ENCODE data around the gene SEPTIN10. TPM values are rescaled to one million over a fixed set of nuclear protein-coding genes. Genes with fewer than 3 reads are reported as not detected.
"Not testable (repeated sequence)": the region's sequence is repeated elsewhere in the genome, so short reads cannot be mapped to it uniquely, and the experiment has no call there.

Gene SEPTIN10
- total RNA-seq, 1 experiment from 2014 or later: 92.5 TPM

- no peaks in the 10 kb centered on the region; a peak in 1 of 7 replicates for H3K36me3 Mint-ChIP-seq (ENCODE audit: insufficient read depth in 1 of 3, low read depth in 3 of 3)
- no peak overlapping the region; a peak in 1 of 7 replicates for H3K27ac Mint-ChIP-seq
- no peaks in the 10 kb centered on the region for H3K79me2 ChIP-seq (ENCODE audit: insufficient read depth, low read length)
Measured at GRCh38 chr2:109629867-109630266, 16.1 kb upstream of the SEPTIN10 start.

DNA sequence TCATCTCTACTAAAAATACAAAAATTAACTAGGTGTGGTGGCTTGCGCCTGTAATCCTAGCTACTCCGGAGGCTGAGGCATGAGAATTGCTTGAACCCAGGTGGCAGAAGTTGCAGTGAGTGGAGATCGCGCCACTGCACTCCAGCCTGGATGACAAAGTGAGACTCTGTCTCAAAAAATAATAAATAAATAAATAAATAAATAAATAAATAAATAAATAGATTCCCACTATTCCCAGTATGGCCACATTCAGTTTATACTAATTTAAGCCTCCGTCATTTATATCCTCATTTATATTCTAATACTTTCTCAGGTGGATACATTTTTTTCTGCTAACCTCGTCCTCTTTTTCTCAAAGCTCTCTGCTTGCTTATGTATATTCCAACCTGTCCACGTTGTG is 14.6 kb upstream of the SEPTIN10 start:
- H3K4me1 Mint-ChIP-seq; H3K27me3 ChIP-seq (ENCODE audit: insufficient read depth, low read length); H3K4me3 Mint-ChIP-seq: not testable (repeated sequence)

More at GRCh38 chr2:109629867-109630266, 16.1 kb upstream of the SEPTIN10 start:
- H3K14ac ChIP-seq (ENCODE audit: insufficient read depth, low read length): no peak overlapping the region
- H2BK12ac ChIP-seq (ENCODE audit: insufficient read length, low read depth, low read length): no peak overlapping the region
- H3T11ph ChIP-seq (ENCODE audit: low read length): no peak overlapping the region
- H2AFZ ChIP-seq (ENCODE audit: low read length): no peak overlapping the region
- no peak overlapping the region for H3K4me2 ChIP-seq (ENCODE audit: insufficient read depth, insufficient read length, low read length)
- no peak overlapping the region for H2AK5ac ChIP-seq (ENCODE audit: insufficient read length, low read length)
- H2BK120ac ChIP-seq (ENCODE audit: low read depth, low read length, poor library complexity, severe bottlenecking): no peak overlapping the region
- no peaks in the 10 kb centered on the region for H3K23me2 ChIP-seq (ENCODE audit: insufficient read length, low read depth, low read length, poor library complexity, severe bottlenecking)
- no peak overlapping the region for H3K27ac ChIP-seq (ENCODE audit: insufficient read length, low read depth, low read length)
- H3K27me3 Mint-ChIP-seq (ENCODE audit: low read depth): peaks cover 2% of the 10 kb centered on the region; the same call in 1 of the 2 replicates
- H3K27me3 ChIP-seq (ENCODE audit: insufficient read depth, low read length): no peaks in the 10 kb centered on the region
- H3K4me1 Mint-ChIP-seq: no peaks in the 10 kb centered on the region
- H4K8ac ChIP-seq (replicated peaks; ENCODE audit: insufficient read length, low read depth, low read length): no peak overlapping the region
- H3K9me3 ChIP-seq (ENCODE audit: control insufficient read depth, low read depth, low read length): no peaks in the 10 kb centered on the region
- H3K56ac ChIP-seq (ENCODE audit: insufficient read length, low read depth, low read length): no peak overlapping the region
- H3K9ac ChIP-seq (ENCODE audit: extremely low read depth, insufficient read length, low read length): no peak overlapping the region
- no peak overlapping the region for H2BK15ac ChIP-seq (ENCODE audit: low read depth, low read length)
- no peak overlapping the region for H4K5ac ChIP-seq (ENCODE audit: insufficient read length, low read depth, low read length)
- TF ChIP-seq, protein P1, sequence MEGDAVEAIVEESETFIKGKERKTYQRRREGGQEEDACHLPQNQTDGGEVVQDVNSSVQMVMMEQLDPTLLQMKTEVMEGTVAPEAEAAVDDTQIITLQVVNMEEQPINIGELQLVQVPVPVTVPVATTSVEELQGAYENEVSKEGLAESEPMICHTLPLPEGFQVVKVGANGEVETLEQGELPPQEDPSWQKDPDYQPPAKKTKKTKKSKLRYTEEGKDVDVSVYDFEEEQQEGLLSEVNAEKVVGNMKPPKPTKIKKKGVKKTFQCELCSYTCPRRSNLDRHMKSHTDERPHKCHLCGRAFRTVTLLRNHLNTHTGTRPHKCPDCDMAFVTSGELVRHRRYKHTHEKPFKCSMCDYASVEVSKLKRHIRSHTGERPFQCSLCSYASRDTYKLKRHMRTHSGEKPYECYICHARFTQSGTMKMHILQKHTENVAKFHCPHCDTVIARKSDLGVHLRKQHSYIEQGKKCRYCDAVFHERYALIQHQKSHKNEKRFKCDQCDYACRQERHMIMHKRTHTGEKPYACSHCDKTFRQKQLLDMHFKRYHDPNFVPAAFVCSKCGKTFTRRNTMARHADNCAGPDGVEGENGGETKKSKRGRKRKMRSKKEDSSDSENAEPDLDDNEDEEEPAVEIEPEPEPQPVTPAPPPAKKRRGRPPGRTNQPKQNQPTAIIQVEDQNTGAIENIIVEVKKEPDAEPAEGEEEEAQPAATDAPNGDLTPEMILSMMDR (conservative IDR thresholded peaks at IDR 0.05): no peak
- H3K9me3 Mint-ChIP-seq: no peaks in the 10 kb centered on the region
- H3K18ac ChIP-seq (ENCODE audit: insufficient read length, low read depth, low read length): no peak overlapping the region
- H3K4me1 ChIP-seq (ENCODE audit: insufficient read depth, low read length): no peaks in the 10 kb centered on the region
- no peak overlapping the region for H3K4ac ChIP-seq (ENCODE audit: low read depth, low read length)
- H2BK20ac ChIP-seq (ENCODE audit: low read depth, low read length, poor library complexity, severe bottlenecking): no peak overlapping the region
- no peaks in the 10 kb centered on the region for H4K20me1 ChIP-seq (ENCODE audit: control insufficient read depth, insufficient read depth, insufficient read length)
- H2BK5ac ChIP-seq (ENCODE audit: insufficient read length, low read length): no peak overlapping the region
- no peak overlapping the region for H3K23ac ChIP-seq (ENCODE audit: insufficient read length, low read depth, low read length)
- no peak overlapping the region for H4K91ac ChIP-seq (ENCODE audit: insufficient read length, low read depth, low read length)
- no CpG with 5 or more reads among the region's 3 CpGs for WGBS (ENCODE audit: extremely low coverage, insufficient read length, low lambda C conversion rate)
- H3K79me1 ChIP-seq (ENCODE audit: insufficient read depth, low read depth, low read length, poor library complexity, severe bottlenecking): no peaks in the 10 kb centered on the region
- H3K4me3 Mint-ChIP-seq: no peak overlapping the region
- no peak for DNase-seq

More for the DNA sequence above, 14.6 kb upstream of the SEPTIN10 start:
- H3K27me3 Mint-ChIP-seq (ENCODE audit: low read depth); H3K27ac Mint-ChIP-seq; H3T11ph ChIP-seq (ENCODE audit: low read length); H3K9ac ChIP-seq (ENCODE audit: extremely low read depth, insufficient read length, low read length); H4K8ac ChIP-seq (replicated peaks; ENCODE audit: insufficient read length, low read depth, low read length); H2BK20ac ChIP-seq (ENCODE audit: low read depth, low read length, poor library complexity, severe bottlenecking); H4K91ac ChIP-seq (ENCODE audit: insufficient read length, low read depth, low read length); H3K23ac ChIP-seq (ENCODE audit: insufficient read length, low read depth, low read length); H2BK15ac ChIP-seq (ENCODE audit: low read depth, low read length); H4K20me1 ChIP-seq (ENCODE audit: control insufficient read depth, insufficient read depth, insufficient read length); H3K14ac ChIP-seq (ENCODE audit: insufficient read depth, low read length); H3K4me1 ChIP-seq (ENCODE audit: insufficient read depth, low read length); H2BK5ac ChIP-seq (ENCODE audit: insufficient read length, low read length); H3K4ac ChIP-seq (ENCODE audit: low read depth, low read length); H3K79me1 ChIP-seq (ENCODE audit: insufficient read depth, low read depth, low read length, poor library complexity, severe bottlenecking); H2BK12ac ChIP-seq (ENCODE audit: insufficient read length, low read depth, low read length); H3K56ac ChIP-seq (ENCODE audit: insufficient read length, low read depth, low read length); H3K23me2 ChIP-seq (ENCODE audit: insufficient read length, low read depth, low read length, poor library complexity, severe bottlenecking); H4K5ac ChIP-seq (ENCODE audit: insufficient read length, low read depth, low read length); H3K79me2 ChIP-seq (ENCODE audit: insufficient read depth, low read length); H3K4me2 ChIP-seq (ENCODE audit: insufficient read depth, insufficient read length, low read length); H3K27ac ChIP-seq (ENCODE audit: insufficient read length, low read depth, low read length); H2BK120ac ChIP-seq (ENCODE audit: low read depth, low read length, poor library complexity, severe bottlenecking); H3K36me3 Mint-ChIP-seq (ENCODE audit: insufficient read depth in 1 of 3, low read depth in 3 of 3); DNase-seq; H3K9me3 ChIP-seq (ENCODE audit: control insufficient read depth, low read depth, low read length); H2AFZ ChIP-seq (ENCODE audit: low read length); H2AK5ac ChIP-seq (ENCODE audit: insufficient read length, low read length); H3K9me3 Mint-ChIP-seq; H3K18ac ChIP-seq (ENCODE audit: insufficient read length, low read depth, low read length): not testable (repeated sequence)
- whole genome bisulfite sequencing (ENCODE audit: extremely low coverage, insufficient read length, low lambda C conversion rate): no CpG with 5 or more reads among the region's 7 CpGs
